PC-9 (cell line): Measurements from ENCODE around the gene BANP.
"Not testable (repeated sequence)": the region's sequence is repeated elsewhere in the genome, so short reads cannot be mapped to it uniquely, and the experiment has no call there.

Experiments
- CTCF ChIP-seq: fragments of 200-600 bp; sonication (generic); conservative IDR thresholded peaks from 2 replicates; pipeline ENCODE4 v1.6.1; 2017; ENCODE audit warnings: mixed run types, antibody characterized with exemption, mild to moderate bottlenecking, moderate library complexity
- EZH2 ChIP-seq: fragments of 200-600 bp; sonication (generic); IDR thresholded peaks from 2 replicates; pipeline ENCODE4 v1.8.0; 2017; ENCODE audit warnings: antibody characterized with exemption, low read depth

DNA sequence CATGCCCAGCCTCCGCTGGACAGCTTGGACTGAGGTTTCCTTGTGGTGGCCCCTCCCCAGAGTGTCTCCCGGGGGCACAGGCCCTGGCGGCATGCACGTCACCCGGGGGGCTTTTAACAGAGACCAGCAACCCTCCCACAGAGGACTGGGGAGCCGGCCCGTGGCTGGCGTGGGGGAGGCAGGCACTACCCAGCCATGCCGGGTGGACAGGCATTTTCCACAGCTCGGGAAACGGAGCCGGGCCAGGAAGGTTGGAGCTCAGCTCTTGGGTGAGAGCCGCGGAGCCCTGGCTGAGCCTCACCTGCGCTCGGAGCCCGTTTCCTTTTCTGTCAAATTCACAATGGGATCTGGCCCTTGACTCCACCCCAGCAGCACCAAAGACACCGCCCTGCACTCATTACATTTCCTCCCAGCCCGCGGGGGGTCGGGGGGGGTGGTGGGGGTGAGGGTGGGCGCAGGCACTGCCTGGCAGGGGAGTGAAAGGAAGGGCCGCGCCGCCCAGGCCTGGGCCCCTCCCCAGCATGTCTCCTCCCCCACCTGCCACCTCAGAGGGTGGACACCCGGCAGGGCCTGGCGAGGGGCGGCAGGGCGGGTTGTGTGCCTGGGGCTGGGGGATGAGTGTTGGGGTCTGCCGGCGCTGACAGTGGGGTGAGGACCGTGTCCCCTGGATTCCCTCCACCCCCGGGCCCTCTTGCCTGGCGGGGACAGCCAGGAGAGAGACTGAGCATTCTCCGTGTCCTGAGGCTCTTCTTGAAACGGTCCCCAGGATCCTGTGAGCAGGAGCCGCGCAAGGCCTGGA lies 139.3 kb downstream of the BANP start:
- TF ChIP-seq CTCF, EZH2: not testable (repeated sequence)
